ENCODE results near the gene AKAP7.

GRCh38 chr6:131250936-131251335, 115.7 kb downstream of the AKAP7 start:
- TF ChIP-seq CTCF (IDR thresholded peaks at IDR 0.05), result no peak
- TF ChIP-seq ZFX (IDR thresholded peaks at IDR 0.05; ENCODE audit: borderline replicate concordance), result no peak

All from 22Rv1 (cell line).